SK-N-SH treated with all-trans-retinoic acid at 6 μM for 48 hours (cell line): ENCODE data around the gene OR5L1.

Source experiments
- ATAC-seq: fragments of 200-7000 bp; cut with Tn5 transposase; 3 replicates; pipeline ENCODE4 v1.9.1; 2020; ENCODE audit warnings: mild to moderate bottlenecking, moderate library complexity
- ARNTL ChIP-seq: fragments of 450-650 bp; formaldehyde crosslinking; IDR thresholded peaks from 2 replicates; pipeline ENCODE4 v1.5.0; 2020; ENCODE audit warnings: low read depth, mild to moderate bottlenecking, moderate library complexity, borderline replicate concordance
- BACH2 ChIP-seq: fragments of 250-450 bp; sonication (Bioruptor Pico); IDR thresholded peaks from 2 replicates; pipeline ENCODE4 v1.9.0; 2021; ENCODE audit warnings: mild to moderate bottlenecking, borderline replicate concordance
- CSDC2 ChIP-seq: fragments of 250-450 bp; sonication (Bioruptor Pico); IDR thresholded peaks from 2 replicates; pipeline ENCODE4 v1.5.0; 2020; ENCODE audit warnings: mild to moderate bottlenecking, moderate library complexity
- ESRRG ChIP-seq: fragments of 250-450 bp; sonication (Bioruptor Pico); IDR thresholded peaks from 2 replicates; pipeline ENCODE4 v1.6.1; 2021; ENCODE audit warnings: mild to moderate bottlenecking
- GLIS3 ChIP-seq: fragments of 250-450 bp; sonication (Bioruptor Pico); IDR thresholded peaks from 2 replicates; pipeline ENCODE4 v1.5.0; 2020; ENCODE audit warnings: mild to moderate bottlenecking, moderate library complexity
- ISL1 ChIP-seq: fragments of 250-450 bp; sonication (Bioruptor Pico); IDR thresholded peaks from 2 replicates; pipeline ENCODE4 v2.1.2; 2022; ENCODE audit warnings: mild to moderate bottlenecking, moderate library complexity
- OSR1 ChIP-seq: fragments of 250-450 bp; sonication (Bioruptor Pico); IDR thresholded peaks from 2 replicates; pipeline ENCODE4 v1.8.0; 2022; ENCODE audit warnings: moderate library complexity, mild to moderate bottlenecking, inconsistent platforms
- SNAI2 ChIP-seq: fragments of 250-450 bp; sonication (Bioruptor Pico); IDR thresholded peaks from 2 replicates; pipeline ENCODE4 v1.5.0; 2020; ENCODE audit warnings: mild to moderate bottlenecking, moderate library complexity
- TCF4 ChIP-seq: fragments of 250-450 bp; sonication (Bioruptor Pico); IDR thresholded peaks from 2 replicates; pipeline ENCODE4 v1.8.0; 2021; ENCODE audit warnings: mild to moderate bottlenecking, moderate library complexity, borderline replicate concordance
- ZFP3 ChIP-seq: fragments of 250-450 bp; sonication (Bioruptor Pico); IDR thresholded peaks from 2 replicates; pipeline ENCODE4 v1.5.0; 2020; ENCODE audit warnings: mild to moderate bottlenecking, moderate library complexity
- ZFP30 ChIP-seq: fragments of 450-650 bp; formaldehyde crosslinking; IDR thresholded peaks from 2 replicates; pipeline ENCODE4 v1.5.0; 2022; ENCODE audit warnings: mild to moderate bottlenecking, moderate library complexity
- ZNF565 ChIP-seq: fragments of 450-650 bp; formaldehyde crosslinking; conservative IDR thresholded peaks from 2 replicates; pipeline ENCODE4 v1.5.0; 2020; ENCODE audit warnings: low read depth, mild to moderate bottlenecking, moderate library complexity
- ZNF70 ChIP-seq: fragments of 450-650 bp; formaldehyde crosslinking; IDR thresholded peaks from 2 replicates; pipeline ENCODE4 v1.5.0; 2020; ENCODE audit warnings: mild to moderate bottlenecking, moderate library complexity
- ZNF8 ChIP-seq: fragments of 450-650 bp; formaldehyde crosslinking; IDR thresholded peaks from 2 replicates; pipeline ENCODE4 v1.5.0; 2020; ENCODE audit warnings: mild to moderate bottlenecking, moderate library complexity
- TF ChIP-seq, protein P1 (sequence below): fragments of 250-450 bp; sonication (Bioruptor Pico); IDR thresholded peaks from 2 replicates; pipeline ENCODE4 v1.5.0; 2020; ENCODE audit warnings: mild to moderate bottlenecking, moderate library complexity
- TF ChIP-seq, protein P2 (sequence below): fragments of 250-450 bp; sonication (Bioruptor Pico); IDR thresholded peaks from 2 replicates; pipeline ENCODE4 v1.8.0; 2021; ENCODE audit warnings: low read depth, mild to moderate bottlenecking, moderate library complexity, borderline replicate concordance
- TF ChIP-seq, protein P3 (sequence below): fragments of 250-450 bp; sonication (Bioruptor Pico); IDR thresholded peaks from 2 replicates; pipeline ENCODE4 v1.8.0; 2020; ENCODE audit warnings: mild to moderate bottlenecking, moderate library complexity, borderline replicate concordance

Gene OR5L1

DNA sequence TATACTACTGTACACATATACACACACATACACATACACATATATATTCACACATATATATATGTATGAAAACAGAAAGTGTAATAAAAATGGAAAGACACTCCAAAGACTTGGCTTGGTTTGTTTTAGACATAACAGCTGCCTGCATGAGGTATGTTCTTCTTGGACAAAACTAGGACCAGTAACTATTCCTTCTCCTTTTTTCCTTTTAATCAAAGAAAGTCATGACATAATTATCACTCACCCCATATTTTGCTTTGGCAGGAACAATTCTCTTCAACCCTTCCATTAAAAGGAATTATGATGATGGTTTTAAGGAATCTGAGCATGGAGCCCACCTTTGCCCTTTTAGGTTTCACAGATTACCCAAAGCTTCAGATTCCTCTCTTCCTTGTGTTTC lies 15.9 kb upstream of the OR5L1 start, which contains the start of gene OR5D14:
Gene OR5D14 (plus strand): TSS at position 301 of the 400 bp plus-strand sequence. CDS start 0 bp downstream, at position 301.
- TF ChIP-seq ZFP3 (CRISPR knock-in tag) (no peak), ZNF70 (CRISPR knock-in tag) (no peak), ISL1 (CRISPR knock-in tag) (no peak), ESRRG (CRISPR knock-in tag) (no peak), SNAI2 (CRISPR knock-in tag) (no peak), CSDC2 (CRISPR knock-in tag) (no peak), OSR1 (no peak), ZNF8 (CRISPR knock-in tag) (no peak), TCF4 (no peak)
- ATAC-seq = no peak

DNA sequence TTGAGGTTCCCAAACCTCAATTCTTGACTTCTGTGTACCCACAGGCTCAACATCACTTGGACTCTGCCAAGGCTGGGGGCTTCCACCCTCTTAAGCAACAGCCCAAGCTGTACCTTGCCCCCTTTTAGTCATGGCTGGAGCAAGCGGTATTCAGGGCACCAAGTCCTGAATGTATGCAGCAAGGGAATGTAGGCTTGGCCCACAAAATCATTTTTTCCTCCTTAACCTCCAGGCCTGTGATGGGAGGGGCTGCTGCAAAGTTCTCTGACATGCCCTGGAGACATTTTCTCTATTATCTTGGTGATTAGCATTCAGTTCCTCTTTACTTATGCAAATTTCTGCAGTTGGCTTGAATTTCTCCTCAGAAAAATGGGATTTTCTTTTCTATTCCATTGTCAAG lies 4.9 kb upstream of the OR5L1 start:
- ATAC-seq = no peak
- TF ChIP-seq ZNF565 (no peak), ZFP30 (CRISPR knock-in tag) (no peak), SNAI2 (CRISPR knock-in tag) (no peak), GLIS3 (CRISPR knock-in tag) (no peak), ARNTL (no peak), ISL1 (CRISPR knock-in tag) (no peak), BACH2 (CRISPR knock-in tag) (no peak)
- TF ChIP-seq, protein P1, sequence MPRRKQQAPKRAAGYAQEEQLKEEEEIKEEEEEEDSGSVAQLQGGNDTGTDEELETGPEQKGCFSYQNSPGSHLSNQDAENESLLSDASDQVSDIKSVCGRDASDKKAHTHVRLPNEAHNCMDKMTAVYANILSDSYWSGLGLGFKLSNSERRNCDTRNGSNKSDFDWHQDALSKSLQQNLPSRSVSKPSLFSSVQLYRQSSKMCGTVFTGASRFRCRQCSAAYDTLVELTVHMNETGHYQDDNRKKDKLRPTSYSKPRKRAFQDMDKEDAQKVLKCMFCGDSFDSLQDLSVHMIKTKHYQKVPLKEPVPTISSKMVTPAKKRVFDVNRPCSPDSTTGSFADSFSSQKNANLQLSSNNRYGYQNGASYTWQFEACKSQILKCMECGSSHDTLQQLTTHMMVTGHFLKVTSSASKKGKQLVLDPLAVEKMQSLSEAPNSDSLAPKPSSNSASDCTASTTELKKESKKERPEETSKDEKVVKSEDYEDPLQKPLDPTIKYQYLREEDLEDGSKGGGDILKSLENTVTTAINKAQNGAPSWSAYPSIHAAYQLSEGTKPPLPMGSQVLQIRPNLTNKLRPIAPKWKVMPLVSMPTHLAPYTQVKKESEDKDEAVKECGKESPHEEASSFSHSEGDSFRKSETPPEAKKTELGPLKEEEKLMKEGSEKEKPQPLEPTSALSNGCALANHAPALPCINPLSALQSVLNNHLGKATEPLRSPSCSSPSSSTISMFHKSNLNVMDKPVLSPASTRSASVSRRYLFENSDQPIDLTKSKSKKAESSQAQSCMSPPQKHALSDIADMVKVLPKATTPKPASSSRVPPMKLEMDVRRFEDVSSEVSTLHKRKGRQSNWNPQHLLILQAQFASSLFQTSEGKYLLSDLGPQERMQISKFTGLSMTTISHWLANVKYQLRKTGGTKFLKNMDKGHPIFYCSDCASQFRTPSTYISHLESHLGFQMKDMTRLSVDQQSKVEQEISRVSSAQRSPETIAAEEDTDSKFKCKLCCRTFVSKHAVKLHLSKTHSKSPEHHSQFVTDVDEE (CRISPR knock-in tag) = no peak
- TF ChIP-seq, protein P2, sequence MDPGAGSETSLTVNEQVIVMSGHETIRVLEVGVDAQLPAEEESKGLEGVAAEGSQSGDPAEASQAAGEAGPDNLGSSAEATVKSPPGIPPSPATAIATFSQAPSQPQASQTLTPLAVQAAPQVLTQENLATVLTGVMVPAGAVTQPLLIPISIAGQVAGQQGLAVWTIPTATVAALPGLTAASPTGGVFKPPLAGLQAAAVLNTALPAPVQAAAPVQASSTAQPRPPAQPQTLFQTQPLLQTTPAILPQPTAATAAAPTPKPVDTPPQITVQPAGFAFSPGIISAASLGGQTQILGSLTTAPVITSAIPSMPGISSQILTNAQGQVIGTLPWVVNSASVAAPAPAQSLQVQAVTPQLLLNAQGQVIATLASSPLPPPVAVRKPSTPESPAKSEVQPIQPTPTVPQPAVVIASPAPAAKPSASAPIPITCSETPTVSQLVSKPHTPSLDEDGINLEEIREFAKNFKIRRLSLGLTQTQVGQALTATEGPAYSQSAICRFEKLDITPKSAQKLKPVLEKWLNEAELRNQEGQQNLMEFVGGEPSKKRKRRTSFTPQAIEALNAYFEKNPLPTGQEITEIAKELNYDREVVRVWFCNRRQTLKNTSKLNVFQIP (CRISPR knock-in tag) = no peak

DNA sequence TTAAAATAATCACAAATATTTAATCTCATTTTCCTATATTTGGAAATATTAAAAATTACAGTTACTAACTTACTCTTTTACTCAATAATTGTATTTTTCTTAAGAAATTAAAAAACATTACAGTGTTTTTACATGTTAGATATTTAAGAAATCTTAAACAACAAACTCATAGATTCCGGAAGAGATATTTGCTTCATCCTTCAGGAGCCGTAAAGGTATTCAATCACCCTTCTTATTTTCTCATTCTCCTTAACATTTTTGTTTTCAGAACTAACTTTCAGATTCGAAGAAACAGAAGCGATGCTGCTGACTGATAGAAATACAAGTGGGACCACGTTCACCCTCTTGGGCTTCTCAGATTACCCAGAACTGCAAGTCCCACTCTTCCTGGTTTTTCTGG lies 8.2 kb downstream of the OR5L1 start, which contains the start of gene OR5D18:
Gene OR5D18 (plus strand): TSS at position 301 of the 400 bp plus-strand sequence. CDS start 0 bp downstream, at position 301.
- TF ChIP-seq ESRRG (CRISPR knock-in tag) (no peak), ZNF565 (no peak), TCF4 (no peak), ZFP30 (CRISPR knock-in tag) (no peak), OSR1 (no peak), BACH2 (CRISPR knock-in tag) (no peak), SNAI2 (CRISPR knock-in tag) (no peak), CSDC2 (CRISPR knock-in tag) (no peak), GLIS3 (CRISPR knock-in tag) (no peak), ISL1 (CRISPR knock-in tag) (no peak)
- TF ChIP-seq, protein P1 (CRISPR knock-in tag) = no peak
- TF ChIP-seq, protein P3, sequence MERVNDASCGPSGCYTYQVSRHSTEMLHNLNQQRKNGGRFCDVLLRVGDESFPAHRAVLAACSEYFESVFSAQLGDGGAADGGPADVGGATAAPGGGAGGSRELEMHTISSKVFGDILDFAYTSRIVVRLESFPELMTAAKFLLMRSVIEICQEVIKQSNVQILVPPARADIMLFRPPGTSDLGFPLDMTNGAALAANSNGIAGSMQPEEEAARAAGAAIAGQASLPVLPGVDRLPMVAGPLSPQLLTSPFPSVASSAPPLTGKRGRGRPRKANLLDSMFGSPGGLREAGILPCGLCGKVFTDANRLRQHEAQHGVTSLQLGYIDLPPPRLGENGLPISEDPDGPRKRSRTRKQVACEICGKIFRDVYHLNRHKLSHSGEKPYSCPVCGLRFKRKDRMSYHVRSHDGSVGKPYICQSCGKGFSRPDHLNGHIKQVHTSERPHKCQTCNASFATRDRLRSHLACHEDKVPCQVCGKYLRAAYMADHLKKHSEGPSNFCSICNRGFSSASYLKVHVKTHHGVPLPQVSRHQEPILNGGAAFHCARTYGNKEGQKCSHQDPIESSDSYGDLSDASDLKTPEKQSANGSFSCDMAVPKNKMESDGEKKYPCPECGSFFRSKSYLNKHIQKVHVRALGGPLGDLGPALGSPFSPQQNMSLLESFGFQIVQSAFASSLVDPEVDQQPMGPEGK (CRISPR knock-in tag) = no peak
- TF ChIP-seq, protein P2 (CRISPR knock-in tag) = no peak
- TF ChIP-seq, all 23 proteins: peak for 0
- ATAC-seq = no peak
